GM18861 (cell line): ENCODE data around the gene CLRN3.

Source experiments
- ATAC-seq: cut with Tn5 transposase; IDR thresholded peaks from one replicate; pipeline ENCODE4 v1.9.1; 2021; ENCODE audit not compliant: unreplicated experiment

Gene CLRN3

DNA sequence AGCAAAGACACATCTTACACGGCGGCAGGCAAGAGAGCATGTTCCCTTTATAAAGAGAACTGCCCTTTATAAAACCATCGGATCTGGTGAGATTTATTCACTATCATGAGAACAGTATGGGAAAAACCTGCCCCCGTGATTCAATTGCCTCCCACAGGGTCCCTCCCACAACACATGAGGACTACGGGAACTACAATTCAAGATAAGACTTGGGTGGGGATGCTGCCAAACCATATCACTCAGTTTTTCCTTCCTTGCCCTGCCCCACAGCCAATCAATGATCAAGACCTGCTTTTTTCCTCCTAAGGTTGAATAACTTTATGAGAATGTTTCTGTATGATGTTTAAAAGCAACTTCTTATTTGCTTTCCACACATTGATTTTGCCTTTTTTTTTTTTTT, 11.0 kb upstream of the CLRN3 start:
- no peak for ATAC-seq

DNA sequence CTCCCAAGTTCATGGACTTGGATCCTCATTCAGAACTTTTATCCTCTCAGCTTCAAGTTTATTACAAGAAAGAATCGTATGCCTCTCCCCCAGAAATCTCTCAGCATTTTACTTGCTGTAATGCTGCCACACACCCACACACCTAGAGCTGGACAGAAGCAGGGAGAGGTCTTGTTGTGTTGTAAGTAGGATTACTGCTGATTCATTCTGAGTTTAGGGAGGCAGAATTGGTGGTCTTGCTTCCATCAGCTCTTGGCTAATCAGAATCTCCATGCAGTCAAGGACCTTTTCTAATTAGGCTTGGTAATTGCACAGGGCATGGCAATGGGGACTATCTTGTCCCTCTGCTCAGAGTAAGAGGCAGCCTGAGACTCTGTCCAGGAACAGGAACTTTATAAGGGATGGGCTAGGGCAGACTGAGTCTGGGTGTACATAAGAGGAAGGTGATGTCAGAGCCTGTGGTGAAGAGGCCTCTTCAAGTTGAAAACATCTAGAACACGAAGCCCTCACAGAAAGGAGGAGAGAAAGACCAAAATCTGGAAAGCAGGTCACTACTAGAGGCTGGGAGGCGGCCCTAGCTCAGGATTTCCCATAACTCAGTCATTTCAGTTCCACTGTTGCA, 7.1 kb upstream of the CLRN3 start:
- no peak for ATAC-seq

DNA sequence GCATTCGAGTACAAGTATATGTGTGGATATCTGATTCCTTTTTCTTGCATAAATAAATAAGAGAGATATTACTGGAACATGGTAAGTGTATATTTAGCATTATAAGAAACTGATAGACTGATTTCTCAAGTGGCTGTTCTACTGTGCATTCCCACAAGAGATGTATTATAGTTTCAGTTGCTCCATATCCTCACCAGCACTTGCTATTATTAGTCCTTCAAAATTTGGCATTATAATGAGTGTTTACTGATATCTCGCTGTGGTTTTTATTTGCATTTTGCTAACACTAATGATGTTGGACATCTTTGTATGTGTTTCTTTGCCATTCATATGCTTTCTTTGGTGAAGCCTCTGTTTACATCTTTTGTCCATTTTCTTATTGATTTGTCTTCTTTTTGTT, 4.4 kb upstream of the CLRN3 start:
- ATAC-seq, result no peak

DNA sequence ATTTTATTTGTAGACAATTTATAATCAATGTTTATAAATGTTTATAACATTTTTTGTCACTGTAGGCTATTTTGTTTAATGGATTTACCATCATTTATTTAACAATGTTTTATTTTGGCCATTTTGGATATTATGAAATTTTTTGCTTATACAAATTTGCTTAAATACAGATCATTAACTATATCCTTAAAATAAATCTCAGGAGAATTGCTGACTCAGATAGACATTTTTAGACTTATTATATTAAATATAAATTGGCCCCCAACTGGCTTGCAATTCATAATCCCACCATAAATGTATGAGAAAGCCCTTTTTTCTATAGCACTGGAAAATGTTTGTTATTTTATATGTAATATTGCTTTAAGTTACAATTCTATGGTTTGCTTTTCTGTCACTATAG, 3.8 kb upstream of the CLRN3 start:
- ATAC-seq, result no peak

DNA sequence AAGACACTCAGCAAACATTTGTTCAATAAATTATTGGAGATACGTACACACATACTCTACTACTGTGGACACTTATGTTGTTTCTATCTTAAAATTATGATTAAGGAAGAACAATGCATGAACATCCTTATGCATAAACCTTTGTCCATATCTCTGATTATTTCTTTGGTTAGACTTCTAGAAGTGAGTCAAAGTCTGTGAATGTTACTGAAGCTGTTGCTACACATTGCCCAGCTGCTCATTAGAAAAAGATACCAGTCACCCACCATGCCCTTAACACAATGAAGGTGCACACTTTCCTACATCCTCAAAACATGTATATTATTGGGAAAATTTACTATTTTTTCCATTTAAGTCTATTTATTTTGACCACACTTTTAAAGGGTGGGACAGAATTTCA, 1.4 kb upstream of the CLRN3 start:
- ATAC-seq, result no peak

DNA sequence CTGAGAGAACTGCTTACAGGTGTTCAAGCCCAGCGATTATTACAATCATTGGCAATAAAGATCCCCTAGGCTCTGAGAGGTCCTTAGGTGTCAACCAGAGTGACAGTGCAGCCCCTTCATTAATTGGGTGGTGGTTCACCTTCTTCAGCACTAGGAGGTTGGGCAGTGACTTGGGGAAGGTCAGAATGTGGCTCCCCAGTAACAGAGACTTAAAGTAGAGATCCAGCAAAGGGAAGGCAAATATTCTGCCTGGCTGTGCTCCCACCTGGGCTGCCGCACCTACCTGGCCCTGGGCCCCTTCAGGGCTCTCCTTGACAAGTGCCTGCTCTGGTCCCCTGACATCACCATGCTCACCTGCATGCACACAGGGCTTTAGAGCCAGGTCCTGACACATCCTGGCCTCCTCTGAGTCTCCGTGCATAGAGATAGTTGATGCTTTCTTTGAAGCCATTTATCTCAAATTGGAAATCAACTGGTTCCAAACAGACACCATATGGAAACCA, 1.9 kb downstream of the CLRN3 start:
- no peak for ATAC-seq

DNA sequence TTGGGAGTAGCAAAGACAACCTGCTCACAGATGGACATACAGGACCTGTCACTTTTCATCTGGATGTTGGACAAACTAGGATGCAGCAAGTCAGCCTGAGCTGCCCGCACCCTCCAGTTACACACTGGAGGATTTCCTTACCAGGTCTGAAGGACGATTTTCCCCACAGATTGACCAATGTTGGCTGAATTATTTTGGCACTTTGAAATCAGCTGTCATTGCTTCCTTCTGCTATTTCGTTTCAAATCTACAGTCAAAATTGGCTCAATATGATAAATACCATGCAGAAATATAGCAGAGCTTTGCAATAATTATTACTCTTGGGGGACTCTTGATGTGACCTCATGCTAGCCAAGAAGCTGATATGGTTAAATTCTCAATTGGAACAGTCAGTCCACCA, 2.5 kb downstream of the CLRN3 start:
- no peak for ATAC-seq

DNA sequence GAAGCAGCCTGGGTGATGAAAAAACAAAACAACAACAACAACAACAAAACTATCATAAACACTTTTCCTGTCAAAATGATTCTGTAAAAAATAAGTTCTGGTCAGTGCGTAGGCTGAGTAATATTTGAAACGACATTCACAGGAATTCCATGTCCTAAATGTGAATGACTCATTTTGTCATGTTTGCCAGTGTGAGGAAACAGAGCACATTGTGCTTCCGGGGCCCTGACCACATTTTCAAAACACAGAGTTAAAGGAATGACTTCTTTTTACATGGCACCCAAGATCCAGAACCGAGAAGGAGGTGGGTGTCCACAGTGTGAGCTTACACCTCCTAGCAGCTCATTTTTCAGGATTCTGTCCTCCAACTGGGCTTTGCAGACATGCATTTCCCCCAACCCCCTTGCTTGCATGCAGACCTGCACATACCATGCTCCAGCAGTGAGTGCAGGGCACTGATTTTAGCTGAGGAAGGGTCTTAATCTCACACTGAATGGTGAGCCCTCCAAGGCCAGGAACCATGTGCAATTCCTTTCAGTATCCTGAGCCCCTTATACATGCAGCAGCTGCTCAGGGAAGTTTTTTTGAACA, 3.0 kb downstream of the CLRN3 start:
- ATAC-seq, result no peak

DNA sequence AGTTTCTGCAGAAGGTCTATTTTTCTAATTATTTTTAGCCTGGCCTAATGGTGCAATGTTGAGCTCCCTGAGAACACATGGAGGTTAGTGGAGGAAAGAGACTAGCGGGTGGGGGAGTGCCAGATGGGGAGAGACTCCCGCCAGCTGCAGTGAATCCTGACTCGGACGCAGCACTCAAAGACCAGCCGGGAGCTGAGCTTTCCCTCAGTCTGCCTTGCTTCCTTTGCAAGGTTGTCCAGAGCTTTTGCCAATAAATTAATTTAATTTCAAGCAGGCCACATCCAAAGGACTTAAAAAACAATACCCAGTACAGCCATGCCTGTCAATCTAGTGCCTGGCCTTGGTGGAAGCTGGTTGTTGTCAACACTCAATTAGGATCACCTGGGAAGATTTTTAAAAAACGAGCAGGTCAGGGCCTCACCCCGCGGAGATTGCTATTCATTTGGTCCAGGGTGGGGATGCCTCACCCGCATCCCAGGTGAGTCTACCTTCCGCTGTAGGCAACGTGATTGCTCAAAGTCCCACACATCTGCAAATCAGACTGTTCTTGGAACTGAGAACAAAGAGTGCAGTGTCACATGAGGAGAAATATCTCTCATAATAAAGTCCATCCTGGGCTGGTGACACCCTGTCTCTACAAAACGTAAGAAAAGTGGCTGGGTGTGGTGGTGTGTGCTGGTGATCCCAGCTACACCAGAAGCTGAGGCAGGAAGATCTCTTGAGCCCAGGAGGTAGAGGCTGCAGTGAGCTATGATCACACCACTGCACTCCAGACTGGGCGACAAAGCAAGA, 4.0 kb downstream of the CLRN3 start:
- ATAC-seq, result no peak

DNA sequence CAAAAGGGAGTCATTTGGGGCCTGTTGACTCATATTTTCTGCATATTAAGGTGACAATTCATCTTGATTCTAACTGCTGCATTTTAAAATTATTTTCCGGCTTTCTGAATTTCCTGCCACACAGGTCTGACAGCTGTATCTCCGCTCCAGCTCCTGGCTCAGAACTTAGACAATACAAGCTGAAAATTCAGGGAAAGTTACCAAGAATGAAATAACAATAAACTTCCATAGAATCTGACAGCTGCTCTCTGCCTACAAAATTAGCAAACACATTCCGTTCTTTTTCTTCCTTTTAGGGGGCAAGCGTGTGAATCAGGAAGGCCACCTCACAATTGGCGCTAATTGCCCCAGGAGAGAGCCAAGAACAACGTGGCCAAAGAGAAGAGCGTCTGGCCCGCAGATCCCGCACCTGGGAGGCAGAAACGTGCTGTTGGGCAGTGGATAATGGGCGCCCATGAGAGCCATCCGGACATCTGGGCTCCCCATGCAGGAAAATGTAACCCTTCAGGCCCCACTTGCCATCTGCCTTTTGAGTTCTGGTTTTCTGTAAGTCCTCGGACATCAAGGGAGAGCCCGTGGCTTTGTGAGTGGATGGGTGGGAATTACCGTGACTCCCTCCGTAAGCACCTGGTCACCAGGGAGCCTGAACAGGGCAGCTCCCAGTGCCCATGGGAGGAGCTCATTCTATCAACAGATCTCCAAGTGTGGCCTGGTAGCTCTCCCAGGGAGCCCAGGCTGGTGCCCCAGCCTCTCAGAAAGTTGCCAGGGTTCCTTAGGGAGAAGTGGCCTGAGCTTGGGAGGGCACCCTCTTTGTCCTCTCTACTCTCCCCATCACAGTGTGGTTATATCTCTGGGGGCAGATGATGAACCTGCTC, 5.0 kb downstream of the CLRN3 start:
- no peak for ATAC-seq

DNA sequence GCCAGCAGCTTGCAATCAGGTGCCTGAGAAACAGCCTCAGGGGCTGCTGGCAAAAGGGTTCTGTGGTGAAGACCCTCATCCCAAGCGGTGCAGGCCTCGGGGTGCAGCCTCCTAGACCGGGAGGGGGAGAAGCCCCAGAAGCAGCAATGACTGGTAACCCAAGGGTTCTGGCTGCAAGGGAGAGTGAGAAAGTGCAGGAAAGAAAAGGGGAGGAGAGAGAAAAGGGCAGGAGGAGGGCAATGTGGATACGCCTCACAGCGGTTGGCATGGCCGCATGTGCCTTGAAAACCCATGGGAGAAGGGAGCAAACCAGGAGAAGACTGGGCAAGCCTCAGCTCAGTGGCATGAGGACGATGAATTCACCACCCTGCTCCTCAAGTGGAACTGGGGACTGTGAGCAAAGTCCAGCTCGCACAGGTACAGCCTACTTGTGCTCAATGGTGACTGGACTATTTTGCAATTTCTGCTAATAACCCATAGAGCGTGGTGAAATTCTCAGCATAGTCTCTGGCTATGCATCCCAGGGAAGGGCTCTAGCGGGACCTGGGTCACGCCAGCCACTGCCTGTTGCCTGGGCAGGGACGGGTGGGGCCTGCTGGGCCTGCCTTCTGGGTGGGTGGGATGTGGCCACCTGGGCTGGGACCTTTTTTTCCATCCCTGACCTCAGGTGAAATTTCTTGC, 6.2 kb downstream of the CLRN3 start:
- ATAC-seq, result no peak

DNA sequence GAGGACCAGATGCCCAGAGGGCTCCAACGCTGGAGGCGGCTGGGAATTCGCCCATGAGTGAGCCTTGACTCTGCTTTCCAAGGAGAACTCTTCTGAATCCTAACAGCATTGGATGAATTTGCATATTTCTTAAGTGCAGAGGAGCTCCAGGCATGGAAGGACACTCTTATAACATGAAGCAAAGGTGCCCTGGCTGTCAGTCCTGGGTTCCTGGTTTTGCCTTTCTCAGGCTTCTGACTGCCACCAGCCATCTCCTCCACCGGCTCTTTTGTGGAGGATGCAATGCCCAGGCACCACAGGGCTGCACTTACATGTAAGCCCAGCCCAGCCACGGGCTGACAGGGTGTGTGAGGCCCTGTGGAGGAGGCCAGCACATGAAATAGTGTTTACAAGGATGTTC, 8.2 kb downstream of the CLRN3 start:
- ATAC-seq, result no peak

DNA sequence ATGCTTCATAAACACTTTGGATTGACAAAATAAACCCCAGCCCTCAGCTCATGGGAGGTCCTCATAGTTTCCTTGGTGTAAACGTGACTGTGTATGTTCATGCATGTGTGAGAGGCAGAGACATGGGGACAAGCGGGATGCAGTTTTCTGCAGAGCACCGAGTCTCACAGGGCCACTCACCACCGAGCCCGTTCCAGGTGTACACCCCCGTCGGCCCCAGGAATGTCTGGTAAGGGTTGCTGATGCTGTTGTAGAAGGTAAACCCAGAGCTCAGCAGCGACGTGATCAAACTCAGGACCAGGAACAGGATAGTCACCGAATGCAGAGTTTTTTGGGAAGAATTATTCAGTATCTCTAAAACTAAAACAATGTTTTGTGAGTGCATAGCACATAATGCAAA, 9.2 kb downstream of the CLRN3 start:
- no peak for ATAC-seq

DNA sequence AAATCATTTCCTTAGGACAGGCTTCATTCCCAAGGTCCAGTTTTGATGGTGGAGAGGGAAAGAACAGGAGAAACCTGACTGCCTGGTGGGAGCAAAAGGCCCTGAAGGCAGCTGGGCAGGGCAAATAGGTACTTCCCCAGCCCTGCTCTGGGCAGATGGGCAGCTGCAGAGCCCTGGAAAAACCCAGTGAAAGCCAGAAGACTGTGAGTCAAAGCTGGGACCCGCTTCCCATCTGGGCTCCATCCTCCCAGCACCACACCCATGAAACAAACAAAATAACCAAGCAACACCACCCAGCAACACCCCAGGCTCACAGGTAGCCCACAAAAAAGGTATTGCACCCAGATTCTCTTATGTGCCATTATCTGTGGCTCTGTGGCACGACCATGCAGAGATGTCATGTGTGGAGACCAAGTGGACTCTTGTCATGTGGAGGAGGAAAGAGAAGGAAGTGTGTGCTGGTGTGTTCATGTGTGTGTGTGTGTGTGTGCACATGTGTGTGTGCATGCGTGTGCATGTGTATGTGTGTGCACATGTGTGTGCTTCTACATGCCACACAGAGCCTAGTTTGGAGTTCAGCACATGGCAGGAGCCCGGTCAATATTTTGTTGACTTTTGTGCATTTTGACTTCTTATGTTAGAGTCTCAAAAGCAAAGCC, 9.8 kb downstream of the CLRN3 start:
- ATAC-seq, result no peak

DNA sequence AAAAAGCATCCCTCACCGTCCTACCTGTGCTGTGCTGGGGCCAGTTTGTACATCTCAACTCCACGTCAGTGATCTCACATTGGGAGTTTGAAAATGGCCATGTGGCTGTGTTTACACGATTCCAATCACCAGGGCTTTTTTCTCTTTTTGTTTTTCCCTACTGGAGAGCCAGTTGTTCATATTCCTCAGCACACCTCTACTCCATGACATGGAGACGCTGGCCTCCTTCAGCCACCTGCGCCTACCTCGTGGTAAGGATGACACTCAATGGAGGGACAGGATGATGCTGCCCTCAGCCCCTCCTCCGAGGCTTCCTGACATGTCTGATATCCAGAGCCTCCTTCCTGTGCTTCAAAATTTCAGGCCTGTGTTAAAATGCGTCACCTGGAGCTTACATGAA, 10.3 kb downstream of the CLRN3 start:
- ATAC-seq, result no peak

DNA sequence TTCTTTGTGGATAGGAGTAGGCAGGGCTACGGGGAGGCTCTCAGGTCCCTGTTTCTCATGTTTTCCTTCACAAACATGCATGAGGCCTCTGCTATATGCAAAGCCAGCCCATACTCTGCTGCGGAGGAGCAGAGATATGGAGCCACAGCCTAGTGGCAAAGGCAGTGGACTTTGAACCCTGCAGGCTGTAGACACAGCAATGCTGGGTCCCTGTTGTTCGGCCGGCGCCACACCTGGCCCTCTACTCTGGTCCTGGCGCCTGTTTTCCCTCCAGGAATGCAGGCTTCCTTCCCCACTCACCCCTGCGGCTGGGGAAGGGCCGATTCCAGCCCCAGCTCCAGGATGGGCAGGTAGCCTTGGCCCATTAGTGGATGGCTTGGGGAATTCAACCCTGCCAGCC, 11.5 kb downstream of the CLRN3 start:
- no peak for ATAC-seq

DNA sequence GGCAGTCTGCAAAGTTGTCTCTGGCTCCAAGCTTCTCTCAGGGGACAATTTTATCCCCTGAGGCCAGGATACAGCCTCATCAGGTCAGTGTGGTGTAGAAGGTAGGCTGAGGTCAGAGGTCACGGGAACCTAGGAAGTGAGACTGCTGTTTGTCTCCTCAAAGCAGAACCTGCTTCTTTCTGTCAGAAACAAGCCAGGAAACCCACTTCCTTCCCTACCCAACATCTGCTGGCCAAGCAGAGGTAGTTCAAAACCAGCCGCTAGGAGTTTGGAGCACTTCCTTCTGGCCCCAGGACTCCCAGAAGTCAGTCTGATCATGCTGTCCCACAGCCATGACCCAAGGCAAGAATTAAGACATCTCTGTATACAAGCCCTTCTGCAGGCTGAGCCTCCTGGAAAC, 12.2 kb downstream of the CLRN3 start:
- ATAC-seq, result no peak

DNA sequence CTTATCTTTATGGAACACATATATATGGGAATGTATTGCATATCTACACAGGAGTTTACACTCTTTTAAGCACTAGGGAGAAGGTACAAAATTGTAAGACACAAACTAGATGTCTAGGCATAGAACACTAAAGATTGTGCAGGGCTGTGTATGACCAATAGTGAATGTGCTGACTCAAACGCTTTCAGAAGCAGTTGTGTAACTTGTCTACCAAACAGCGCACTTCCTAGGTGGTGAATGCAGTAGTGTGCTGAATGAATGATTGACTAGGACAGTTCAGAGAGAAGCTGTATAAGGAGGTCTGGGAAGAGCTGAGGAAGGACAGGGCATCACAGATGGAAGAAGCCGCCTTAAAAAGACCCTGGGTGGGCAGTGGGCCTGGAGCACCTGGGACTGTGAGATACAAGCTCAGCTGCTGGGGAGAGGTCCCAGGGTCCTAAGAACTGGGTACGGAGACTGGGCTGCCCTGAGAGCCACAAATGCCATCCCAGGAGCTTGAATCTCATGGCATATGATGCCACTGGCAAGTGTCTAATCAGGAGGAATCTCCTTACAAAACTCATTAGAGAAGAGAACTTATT, 14.2 kb downstream of the CLRN3 start:
- ATAC-seq, result no peak

DNA sequence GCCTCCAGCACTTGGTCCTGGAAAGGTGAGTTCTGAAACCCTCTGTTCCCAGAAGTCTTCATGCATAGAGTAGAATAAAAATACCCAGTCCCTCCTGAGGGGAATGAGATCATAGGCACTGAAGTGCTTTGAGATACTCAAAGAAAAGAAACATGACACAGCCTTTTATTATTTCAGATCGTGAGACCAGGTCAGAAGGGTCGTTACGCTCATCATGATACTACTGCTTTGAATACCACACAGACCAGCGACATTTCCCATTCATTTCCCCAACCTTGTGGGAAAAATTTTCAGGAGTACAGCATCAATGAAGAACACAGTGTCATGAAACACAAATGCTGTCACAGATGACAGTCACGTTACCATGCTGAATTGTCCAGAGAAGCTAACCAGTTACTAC, 15.0 kb downstream of the CLRN3 start:
- no peak for ATAC-seq

DNA sequence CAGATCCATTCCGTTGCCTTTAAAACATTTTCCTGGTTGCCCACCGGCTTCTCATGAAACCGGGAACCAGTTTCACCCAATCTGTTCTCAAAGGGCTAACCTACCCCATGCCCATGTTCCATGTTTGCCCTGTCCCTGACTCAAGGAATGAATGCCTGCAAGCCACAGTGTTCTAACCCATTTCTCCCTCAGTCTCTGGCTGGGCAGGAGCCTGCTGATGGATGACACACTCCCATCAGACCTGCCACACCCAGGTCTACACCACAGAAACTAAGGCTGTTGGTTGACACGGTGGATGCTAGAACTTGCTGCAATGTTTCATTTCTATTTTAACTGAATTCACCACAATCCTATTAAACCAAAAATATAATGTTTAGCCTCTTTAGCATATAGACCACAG, 15.6 kb downstream of the CLRN3 start:
- no peak for ATAC-seq
